ENCODE measurements around the gene CBARP. TPM values are rescaled to one million over a fixed set of nuclear protein-coding genes. Genes with fewer than 3 reads are reported as not detected.

The CBARP gene
- total and polyA plus RNA-seq, 2 donors (not counting 3 experiments of a cell fraction or from before 2014, with no cell fraction given) = 3.5 to 9.2 TPM

GRCh38 chr19:1283207-1283916 is 45.6 kb upstream of the CBARP start:
- DNase-seq (ENCODE audit: low read depth, low spot score) (no peak), FAIRE-seq (no peak)
- Histone ChIP-seq H3K9ac (replicated peaks; ENCODE audit: extremely low read depth, insufficient read depth, low read length) (no peak overlapping the region), H2AFZ (ENCODE audit: low read depth, low read length) (no peak overlapping the region), H4K20me1 (replicated peaks; ENCODE audit: control insufficient read depth, extremely low read depth, insufficient read depth, low read length) (no peaks in the 10 kb centered on the region), H3K9me1 (replicated peaks; ENCODE audit: control insufficient read depth, extremely low read depth, insufficient read depth, low read length) (no peaks in the 10 kb centered on the region), H3K27ac (ENCODE audit: insufficient read depth, low read depth, low read length) (no peak overlapping the region), H3K4me2 (ENCODE audit: insufficient read depth, low read length) (no peak overlapping the region), H3K9me3 (replicated peaks; ENCODE audit: control insufficient read depth, insufficient read depth, low read length) (no peaks in the 10 kb centered on the region), H3K36me3 (ENCODE audit: control insufficient read depth in 2 of 2, extremely low read depth in 1 of 2, insufficient read depth in 2 of 2, low read length in 2 of 2) (peaks cover 0 to 5% of the 10 kb centered on the region in 2 experiments), H3K4me1 (ENCODE audit: control insufficient read depth, extremely low read depth, insufficient read depth, low read length) (no peaks in the 10 kb centered on the region), H3K4me3 (replicated peaks in 1 of 3; ENCODE audit: insufficient read depth in 1 of 3, low read depth in 1 of 3, low read length in 3 of 3) (no peak overlapping the region), H3K27me3 (ENCODE audit: control insufficient read depth in 2 of 2, insufficient read depth in 2 of 2, low read length in 2 of 2) (peaks cover 8 to 20% of the 10 kb centered on the region in 2 experiments), H3K79me2 (ENCODE audit: control insufficient read depth, insufficient read depth, low read length) (no peaks in the 10 kb centered on the region)
- ChIA-PET POLR2A (interaction anchor here (1.6 kb wide), 1 partner anchor 14 kb away, joined by 7 read pairs; the partner anchor contains the start of gene CIRBP), CTCF (interaction anchor here (0.6 to 1.7 kb wide), 6 partner anchors 12 to 152 kb away, joined by 3 to 5 read pairs (median 4); no protein-coding TSS in a partner anchor)
- dilution Hi-C loops (cut with MboI; ENCODE audit: extremely low pct_ligation_motif_present, low sequenced_read_pairs) (no loop called here), intact Hi-C loops (cut with micrococcal nuclease) (loop anchor here (5.0 kb wide), 1 partner anchor 229 kb away; the partner anchor contains the start of gene ADAMTSL5)
- TF ChIP-seq MAX (IDR thresholded peaks at IDR 0.05; ENCODE audit: insufficient read depth, insufficient read length) (no peak), EZH2 (IDR thresholded peaks at IDR 0.05; ENCODE audit: borderline replicate concordance, low read depth, low read length, severe bottlenecking) (no peak), GATA2 (IDR thresholded peaks at IDR 0.05; ENCODE audit: insufficient read depth, insufficient read length, low read depth, low read length) (no peak), JUN (IDR thresholded peaks at IDR 0.05; ENCODE audit: borderline replicate concordance, insufficient read depth, insufficient read length, low read depth) (no peak), POLR2A (IDR thresholded peaks at IDR 0.05; ENCODE audit: low read depth, low read length) (no peak)
- no TSS peak for BruUV-seq (replicated peaks)
